PC-3 (cell line): Measurements from ENCODE around the gene DELE1.

ENCODE experiments used
- EZH2phosphoT487 ChIP-seq: fragments of 300-600 bp; sonication (generic); IDR thresholded peaks from 2 replicates; pipeline ENCODE4 v1.6.1; 2018; ENCODE audit warnings: mild to moderate bottlenecking, antibody characterized with exemption, low read length, borderline replicate concordance
- TF ChIP-seq, protein P1 (sequence below): fragments of 300-600 bp; sonication (generic); conservative IDR thresholded peaks from 2 replicates; pipeline ENCODE4 v1.5.1; 2017; ENCODE audit warnings: antibody characterized with exemption, low read depth, mild to moderate bottlenecking, low read length

DNA sequence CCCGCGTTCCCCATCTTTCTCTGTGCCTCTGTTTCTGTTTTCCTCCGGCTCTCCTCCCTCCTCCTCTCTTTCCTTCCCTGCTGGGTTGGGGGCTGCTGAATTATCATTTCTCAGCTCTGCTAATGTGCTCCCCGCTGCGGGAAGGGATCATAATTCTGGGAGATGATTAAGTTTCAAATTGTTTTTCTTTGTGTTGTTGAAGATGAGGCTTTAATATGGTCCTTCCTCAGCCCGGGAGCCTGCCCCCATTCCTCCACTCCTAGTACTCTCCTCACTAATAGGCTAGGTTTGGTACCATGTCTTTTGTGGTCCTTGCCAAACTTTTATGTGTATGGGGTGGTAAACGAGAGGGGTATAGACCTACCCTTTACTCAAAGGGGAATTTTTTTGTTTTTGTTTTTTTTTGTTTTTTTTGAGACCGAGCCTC, 39.8 kb upstream of the DELE1 start:
- no peak for TF ChIP-seq EZH2phosphoT487
- TF ChIP-seq, protein P1, sequence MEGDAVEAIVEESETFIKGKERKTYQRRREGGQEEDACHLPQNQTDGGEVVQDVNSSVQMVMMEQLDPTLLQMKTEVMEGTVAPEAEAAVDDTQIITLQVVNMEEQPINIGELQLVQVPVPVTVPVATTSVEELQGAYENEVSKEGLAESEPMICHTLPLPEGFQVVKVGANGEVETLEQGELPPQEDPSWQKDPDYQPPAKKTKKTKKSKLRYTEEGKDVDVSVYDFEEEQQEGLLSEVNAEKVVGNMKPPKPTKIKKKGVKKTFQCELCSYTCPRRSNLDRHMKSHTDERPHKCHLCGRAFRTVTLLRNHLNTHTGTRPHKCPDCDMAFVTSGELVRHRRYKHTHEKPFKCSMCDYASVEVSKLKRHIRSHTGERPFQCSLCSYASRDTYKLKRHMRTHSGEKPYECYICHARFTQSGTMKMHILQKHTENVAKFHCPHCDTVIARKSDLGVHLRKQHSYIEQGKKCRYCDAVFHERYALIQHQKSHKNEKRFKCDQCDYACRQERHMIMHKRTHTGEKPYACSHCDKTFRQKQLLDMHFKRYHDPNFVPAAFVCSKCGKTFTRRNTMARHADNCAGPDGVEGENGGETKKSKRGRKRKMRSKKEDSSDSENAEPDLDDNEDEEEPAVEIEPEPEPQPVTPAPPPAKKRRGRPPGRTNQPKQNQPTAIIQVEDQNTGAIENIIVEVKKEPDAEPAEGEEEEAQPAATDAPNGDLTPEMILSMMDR, result no peak
